NCI-H460 (cell line): ENCODE results near the gene SLC25A23. TPM values are rescaled to one million over a fixed set of nuclear protein-coding genes. Genes with fewer than 3 reads are reported as not detected.
"Not testable (repeated sequence)": the region's sequence is repeated elsewhere in the genome, so short reads cannot be mapped to it uniquely, and the experiment has no call there.

ENCODE experiments used
- DNase-seq: peaks from one replicate; pipeline ENCODE4 v3.0.0-alpha.2; 2016; ENCODE audit warnings: low read depth; ENCODE audit errors: extremely low read depth
- total RNA-seq: library from RNA; depleted of rRNA; stranded (reverse); fragments of >200 nt; shearing (Covaris generic); gene quantifications from 2 replicates; pipeline ENCODE4 v1.2.3, GENCODE V29; 2014

The SLC25A23 gene
- total RNA-seq, 1 experiment from 2014 or later = 14.1 TPM

GRCh38 chr19:6458695-6459261 is 814 bp downstream of the SLC25A23 start:
- DNase-seq = no peak

GRCh38 chr19:6457958-6458694 is 1.5 kb downstream of the SLC25A23 start:
- no peak for DNase-seq

GRCh38 chr19:6455924-6456323 is 3.7 kb downstream of the SLC25A23 start:
- DNase-seq = no peak

GRCh38 chr19:6453951-6454565 is 5.5 kb downstream of the SLC25A23 start:
- no peak for DNase-seq

GRCh38 chr19:6452899-6453298 is 6.7 kb downstream of the SLC25A23 start:
- DNase-seq = no peak

- DNase-seq = no peak
These were observed 7.4 kb downstream of the SLC25A23 start for GRCh38 chr19:6452223-6452614.

GRCh38 chr19:6451583-6452222 is 7.9 kb downstream of the SLC25A23 start:
- no peak for DNase-seq

- DNase-seq = no peak
These were observed 9.4 kb downstream of the SLC25A23 start for GRCh38 chr19:6450166-6450565.

- DNase-seq = no peak
These were observed 11.5 kb downstream of the SLC25A23 start for GRCh38 chr19:6448045-6448444.

GRCh38 chr19:6446452-6446851 is 13.1 kb downstream of the SLC25A23 start:
- no peak for DNase-seq

- DNase-seq = no peak
These were observed 15.6 kb downstream of the SLC25A23 start for GRCh38 chr19:6443986-6444385.

- no peak for DNase-seq
These were observed 17.4 kb downstream of the SLC25A23 start for GRCh38 chr19:6442087-6442688.

GRCh38 chr19:6440905-6441304 is 18.7 kb downstream of the SLC25A23 start:
- no peak for DNase-seq

- no peak for DNase-seq
These were observed 19.8 kb downstream of the SLC25A23 start for GRCh38 chr19:6439743-6440142.

GRCh38 chr19:6433663-6434062 is 25.9 kb downstream of the SLC25A23 start, which contains the start of gene SLC25A41:
Gene SLC25A41, minus strand, starts transcription at chr19:6433763. Its CDS starts 70 bp downstream, at chr19:6433693.
- DNase-seq = no peak

GRCh38 chr19:6433165-6433564 is 26.4 kb downstream of the SLC25A23 start:
- DNase-seq = no peak

- DNase-seq = no peak
These were observed 27.7 kb downstream of the SLC25A23 start for GRCh38 chr19:6431891-6432290.

GRCh38 chr19:6429419-6430221 is 30.0 kb downstream of the SLC25A23 start:
- DNase-seq = no peak

- DNase-seq = not testable (repeated sequence)
These were observed 30.7 kb downstream of the SLC25A23 start for GRCh38 chr19:6428692-6429418.

- DNase-seq = no peak
These were observed 32.5 kb downstream of the SLC25A23 start for GRCh38 chr19:6427131-6427530.
